ENCODE data around the gene EPHA4. TPM values are rescaled to one million over a fixed set of nuclear protein-coding genes. Genes with fewer than 3 reads are reported as not detected.

Gene EPHA4
- total RNA-seq, 1 experiment from 2014 or later, result 3.4 TPM

- POLR2A ChIA-PET, result no interaction called here
- no peaks in the 10 kb centered on the region; the same call in 1 of the 2 replicates for H3K4me1 ChIP-seq (ENCODE audit: control insufficient read depth, insufficient read depth, low read length)
- no peak overlapping the region for H3K4me3 ChIP-seq (ENCODE audit: low read depth in 2 of 2, low read length in 2 of 2)
- TF ChIP-seq SIN3A (IDR thresholded peaks at IDR 0.05; ENCODE audit: borderline replicate concordance, insufficient read depth, low read depth, low read length) (no peak), REST (IDR thresholded peaks at IDR 0.05; ENCODE audit: insufficient read depth in 1 of 2, low read depth in 2 of 2, low read length in 1 of 2) (no peak), TCF7L2 (IDR thresholded peaks at IDR 0.05; ENCODE audit: low read depth, low read length) (no peak), POLR2AphosphoS5 (IDR thresholded peaks at IDR 0.05; ENCODE audit: low read depth, low read length) (no peak)
- TF ChIP-seq, protein P1, sequence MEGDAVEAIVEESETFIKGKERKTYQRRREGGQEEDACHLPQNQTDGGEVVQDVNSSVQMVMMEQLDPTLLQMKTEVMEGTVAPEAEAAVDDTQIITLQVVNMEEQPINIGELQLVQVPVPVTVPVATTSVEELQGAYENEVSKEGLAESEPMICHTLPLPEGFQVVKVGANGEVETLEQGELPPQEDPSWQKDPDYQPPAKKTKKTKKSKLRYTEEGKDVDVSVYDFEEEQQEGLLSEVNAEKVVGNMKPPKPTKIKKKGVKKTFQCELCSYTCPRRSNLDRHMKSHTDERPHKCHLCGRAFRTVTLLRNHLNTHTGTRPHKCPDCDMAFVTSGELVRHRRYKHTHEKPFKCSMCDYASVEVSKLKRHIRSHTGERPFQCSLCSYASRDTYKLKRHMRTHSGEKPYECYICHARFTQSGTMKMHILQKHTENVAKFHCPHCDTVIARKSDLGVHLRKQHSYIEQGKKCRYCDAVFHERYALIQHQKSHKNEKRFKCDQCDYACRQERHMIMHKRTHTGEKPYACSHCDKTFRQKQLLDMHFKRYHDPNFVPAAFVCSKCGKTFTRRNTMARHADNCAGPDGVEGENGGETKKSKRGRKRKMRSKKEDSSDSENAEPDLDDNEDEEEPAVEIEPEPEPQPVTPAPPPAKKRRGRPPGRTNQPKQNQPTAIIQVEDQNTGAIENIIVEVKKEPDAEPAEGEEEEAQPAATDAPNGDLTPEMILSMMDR (IDR thresholded peaks at IDR 0.05), result no peak
- H3K9me3 ChIP-seq (ENCODE audit: control insufficient read depth, insufficient read depth, low read depth, low read length), result no peaks in the 10 kb centered on the region
- DNase-seq (ENCODE audit: low read depth, low spot score), result no peak
- in situ Hi-C loops (cut with HindIII; ENCODE audit: low pct_unique_long_range_greater_than_20kb, low sequenced_read_pairs), result no loop called here
- H3K27me3 ChIP-seq (ENCODE audit: control insufficient read depth, insufficient read depth, low read length), result no peaks in the 10 kb centered on the region
- intact Hi-C loops (cut with micrococcal nuclease; ENCODE audit: unreplicated experiment), result no loop called here
- no TSS peak for BruUV-seq (replicated peaks)
- CTCF ChIA-PET, result no interaction called here
- H3K36me3 ChIP-seq (ENCODE audit: control insufficient read depth, insufficient read depth, low read length), result no peaks in the 10 kb centered on the region
- no peak overlapping the region for H3K27ac ChIP-seq (ENCODE audit: low read length)
- ATAC-seq, result no peak
Measured at GRCh38 chr2:221558107-221558506, 14.0 kb downstream of the EPHA4 start.

DNA sequence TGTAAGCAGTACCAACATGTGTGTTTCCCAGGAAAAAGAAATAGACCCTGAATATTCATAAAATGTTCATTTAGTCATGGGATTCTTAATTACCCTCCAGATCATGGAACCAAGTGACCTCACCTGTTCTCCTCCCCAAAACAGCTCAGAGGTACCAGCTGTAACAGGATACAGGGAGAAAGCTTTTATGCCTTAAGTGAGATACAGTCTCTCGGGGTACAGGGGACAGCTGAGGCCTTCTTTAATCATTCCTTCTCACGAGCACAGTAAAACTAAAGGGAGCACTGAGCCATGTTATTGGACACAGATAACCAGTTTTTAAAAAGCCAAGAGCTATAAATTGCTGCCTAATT, 16.6 kb downstream of the EPHA4 start:
- no peaks in the 10 kb centered on the region for H3K27me3 ChIP-seq (ENCODE audit: control insufficient read depth, insufficient read depth, low read length)
- H3K36me3 ChIP-seq (ENCODE audit: control insufficient read depth, insufficient read depth, low read length), result no peaks in the 10 kb centered on the region
- ChIA-PET CTCF (no interaction called here), POLR2A (no interaction called here)
- BruUV-seq (replicated peaks), result no TSS peak
- no peaks in the 10 kb centered on the region for H3K9me3 ChIP-seq (ENCODE audit: control insufficient read depth, insufficient read depth, low read depth, low read length)
- ATAC-seq (no peak), DNase-seq (ENCODE audit: low read depth, low spot score) (no peak)
- no peak overlapping the region for H3K27ac ChIP-seq (ENCODE audit: low read length)
- intact Hi-C loops (cut with micrococcal nuclease; ENCODE audit: unreplicated experiment) (no loop called here), in situ Hi-C loops (cut with HindIII; ENCODE audit: low pct_unique_long_range_greater_than_20kb, low sequenced_read_pairs) (no loop called here)
- H3K4me1 ChIP-seq (ENCODE audit: control insufficient read depth, insufficient read depth, low read length), result no peaks in the 10 kb centered on the region; the same call in 1 of the 2 replicates
- H3K4me3 ChIP-seq (ENCODE audit: low read depth in 2 of 2, low read length in 2 of 2), result no peak overlapping the region
- TF ChIP-seq POLR2AphosphoS5 (IDR thresholded peaks at IDR 0.05; ENCODE audit: low read depth, low read length) (no peak), SIN3A (IDR thresholded peaks at IDR 0.05; ENCODE audit: borderline replicate concordance, insufficient read depth, low read depth, low read length) (no peak), REST (IDR thresholded peaks at IDR 0.05; ENCODE audit: insufficient read depth in 1 of 2, low read depth in 2 of 2, low read length in 1 of 2) (no peak), TCF7L2 (IDR thresholded peaks at IDR 0.05; ENCODE audit: low read depth, low read length) (no peak)
- TF ChIP-seq, protein P1 (IDR thresholded peaks at IDR 0.05), result no peak

Measured in Panc1 (cell line).